GM11168 (cell line): ENCODE results near the gene ADAMTS2.

Experiments used
- in situ Hi-C: fragments of 300-500 bp; cut with MboI; formaldehyde crosslinking; loops from one replicate; pipeline ENCODE4 v1.12.0; 2022; ENCODE audit warnings: low sequenced_read_pairs; ENCODE audit not compliant: unreplicated experiment

Gene ADAMTS2

DNA sequence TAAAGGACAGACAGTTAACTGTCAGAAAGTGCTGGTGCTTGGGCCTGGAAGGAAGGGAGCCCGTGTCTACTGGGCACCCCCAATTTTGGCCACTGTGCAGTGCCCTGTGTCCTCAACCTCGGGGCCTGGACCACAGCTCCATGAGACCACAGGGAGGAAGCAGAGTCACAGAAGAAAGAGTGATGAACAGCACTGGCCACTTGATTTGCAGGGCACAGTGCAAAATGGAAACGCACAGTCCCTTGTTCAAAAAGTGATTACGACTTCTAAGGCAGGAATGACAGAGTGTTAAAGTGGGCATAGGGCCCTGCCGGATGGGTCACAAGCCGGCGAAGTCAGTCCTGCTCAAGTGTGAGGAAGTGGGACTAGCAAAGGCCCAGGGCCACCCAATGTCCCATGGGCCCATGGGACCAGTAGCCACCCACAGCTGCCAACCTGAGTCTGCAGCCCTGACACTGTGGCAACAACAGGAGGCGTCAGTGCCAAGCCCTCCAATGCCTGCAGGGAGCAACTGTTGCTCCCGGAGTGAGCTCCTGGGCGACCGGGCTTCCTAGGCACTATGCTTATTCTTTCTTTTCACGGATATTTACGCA, 85.4 kb downstream of the ADAMTS2 start:
- in situ Hi-C loops: no loop called here

GRCh38 chr5:179258922-179259730, 86.1 kb downstream of the ADAMTS2 start:
- in situ Hi-C loops: no loop called here

- in situ Hi-C loops: no loop called here
Measured at GRCh38 chr5:179258001-179258921, 87.0 kb downstream of the ADAMTS2 start.

DNA sequence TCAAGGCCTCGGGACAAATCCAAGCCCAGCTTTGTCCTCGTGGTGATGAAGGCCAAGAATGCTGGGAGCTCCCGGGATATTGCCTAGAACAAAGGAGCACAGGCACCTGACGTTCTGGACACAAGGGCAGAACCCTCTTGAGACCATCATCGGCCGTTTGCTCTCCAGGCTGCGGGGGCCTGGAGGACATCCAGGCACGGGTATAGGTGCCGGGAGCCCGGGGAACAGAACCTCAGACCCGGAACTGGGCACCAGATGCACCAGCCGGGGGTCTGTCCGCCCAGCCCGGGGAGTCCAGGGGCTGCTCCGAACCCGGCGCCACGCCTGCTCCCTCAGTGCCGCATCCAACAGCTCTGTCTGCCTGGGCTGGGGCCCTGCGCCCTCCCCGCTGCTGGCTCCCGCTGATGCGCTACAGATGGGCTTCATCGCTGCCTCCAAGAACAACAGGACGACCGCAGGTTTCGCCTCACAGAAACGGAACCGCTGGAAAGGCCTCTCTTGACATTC, 88.0 kb downstream of the ADAMTS2 start:
- in situ Hi-C loops: no loop called here

DNA sequence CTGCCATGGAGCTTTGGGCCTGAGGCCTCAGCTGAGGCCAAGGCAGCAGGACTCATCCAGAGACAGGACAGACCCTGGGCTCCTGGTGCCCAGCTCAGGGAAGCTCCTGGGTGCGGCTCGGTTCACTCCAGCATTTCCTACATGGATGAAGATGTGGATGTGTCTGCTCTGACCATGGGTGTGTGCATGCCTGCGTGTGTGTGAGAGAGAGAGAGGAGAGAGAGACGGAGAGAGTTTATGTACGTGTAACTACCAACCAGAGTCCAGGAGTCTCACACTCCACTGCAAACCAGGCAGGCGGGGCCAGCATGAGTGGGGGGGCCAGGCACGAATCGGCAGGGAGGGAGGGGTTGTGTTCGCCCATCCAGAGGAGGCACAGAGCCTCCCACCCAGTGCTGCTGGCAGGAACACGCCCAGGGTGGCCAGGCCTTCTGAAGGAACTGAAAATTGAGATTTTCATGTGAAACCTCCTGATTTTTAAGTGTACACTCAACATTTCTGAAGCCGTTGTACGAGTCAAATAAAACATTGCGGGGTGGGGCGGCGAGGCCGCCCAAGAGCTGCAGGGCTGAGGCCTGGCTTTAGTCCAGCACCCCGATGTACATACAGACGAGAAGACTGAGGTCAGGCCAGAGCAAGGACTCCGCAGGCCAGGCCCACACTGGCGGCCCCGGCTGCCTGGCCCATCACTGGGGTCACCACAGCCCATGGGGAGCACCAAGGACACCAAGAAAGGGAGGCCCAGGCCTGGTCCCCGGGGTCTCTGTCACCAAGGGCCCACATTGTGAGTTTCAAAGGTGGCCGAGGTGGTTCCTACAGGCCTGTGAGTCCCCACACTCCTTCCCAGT, 88.7 kb downstream of the ADAMTS2 start:
- in situ Hi-C loops: no loop called here

DNA sequence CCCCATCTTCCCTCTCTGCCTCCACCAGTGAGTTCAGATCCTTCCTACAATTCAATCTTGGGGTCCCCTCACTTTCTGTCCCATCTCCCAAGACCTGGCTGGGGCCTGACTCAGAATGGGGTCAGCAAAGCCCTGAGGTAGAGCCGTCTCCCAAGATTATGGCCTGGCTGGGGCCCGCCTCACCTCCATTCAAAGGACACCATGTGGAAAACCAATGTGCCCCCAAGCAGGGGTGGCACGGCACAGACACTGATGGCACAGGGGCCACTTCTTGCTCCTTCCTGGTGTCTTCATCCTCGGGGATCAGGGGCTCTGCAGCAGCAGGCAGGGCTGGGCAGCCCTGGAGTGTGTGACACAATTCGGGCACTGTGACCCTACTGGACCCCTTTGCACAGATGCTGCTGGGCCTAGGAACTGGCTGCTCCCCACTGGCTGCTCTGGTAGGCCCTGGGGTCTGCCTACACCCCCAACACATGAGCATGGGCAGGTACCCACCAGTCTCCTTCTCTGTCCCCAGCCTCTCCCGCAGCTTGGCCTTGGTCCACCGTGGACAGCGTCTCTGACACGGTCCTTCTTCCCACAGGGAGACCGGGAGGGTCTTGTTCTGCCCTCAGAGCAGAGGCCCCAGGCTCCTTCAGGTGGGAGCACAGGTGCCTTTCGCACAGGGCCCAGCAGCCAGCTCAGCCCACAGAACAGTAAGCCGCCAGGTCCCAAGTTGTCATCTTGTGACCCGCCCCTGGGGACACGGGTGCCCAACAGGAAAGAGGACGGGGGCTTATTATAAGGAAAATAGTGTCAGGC, 89.5 kb downstream of the ADAMTS2 start:
- in situ Hi-C loops: no loop called here

DNA sequence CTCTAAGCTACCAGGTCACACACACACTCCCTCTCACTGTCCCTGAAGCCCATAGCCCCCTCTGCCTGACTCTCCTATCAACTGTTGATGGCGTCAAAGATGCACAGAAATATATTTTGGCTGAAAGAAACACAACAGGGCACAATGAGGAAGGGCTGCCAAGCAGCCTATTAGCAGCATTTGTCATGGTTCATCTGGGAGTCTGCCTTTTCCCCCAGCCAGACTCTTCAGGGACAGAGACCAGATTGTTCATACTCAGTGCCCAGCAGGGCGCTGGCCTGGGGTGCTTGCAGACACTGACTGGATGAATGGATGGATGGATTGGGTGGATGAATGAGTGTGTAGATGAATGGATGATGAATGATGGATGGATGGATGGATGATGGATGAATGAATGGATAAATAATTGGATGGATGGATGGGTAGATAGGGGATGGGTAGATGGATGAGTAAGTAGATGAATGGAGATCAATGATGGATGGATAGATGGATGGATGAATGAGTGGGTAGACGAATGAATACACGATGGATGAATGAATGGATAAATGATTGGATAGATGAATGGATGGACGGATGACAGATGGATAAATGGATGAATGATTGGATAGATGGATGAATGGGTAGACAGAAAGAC, 90.5 kb downstream of the ADAMTS2 start:
- in situ Hi-C loops: no loop called here

- in situ Hi-C loops: no loop called here
Measured at GRCh38 chr5:179253730-179254129, 91.5 kb downstream of the ADAMTS2 start.

DNA sequence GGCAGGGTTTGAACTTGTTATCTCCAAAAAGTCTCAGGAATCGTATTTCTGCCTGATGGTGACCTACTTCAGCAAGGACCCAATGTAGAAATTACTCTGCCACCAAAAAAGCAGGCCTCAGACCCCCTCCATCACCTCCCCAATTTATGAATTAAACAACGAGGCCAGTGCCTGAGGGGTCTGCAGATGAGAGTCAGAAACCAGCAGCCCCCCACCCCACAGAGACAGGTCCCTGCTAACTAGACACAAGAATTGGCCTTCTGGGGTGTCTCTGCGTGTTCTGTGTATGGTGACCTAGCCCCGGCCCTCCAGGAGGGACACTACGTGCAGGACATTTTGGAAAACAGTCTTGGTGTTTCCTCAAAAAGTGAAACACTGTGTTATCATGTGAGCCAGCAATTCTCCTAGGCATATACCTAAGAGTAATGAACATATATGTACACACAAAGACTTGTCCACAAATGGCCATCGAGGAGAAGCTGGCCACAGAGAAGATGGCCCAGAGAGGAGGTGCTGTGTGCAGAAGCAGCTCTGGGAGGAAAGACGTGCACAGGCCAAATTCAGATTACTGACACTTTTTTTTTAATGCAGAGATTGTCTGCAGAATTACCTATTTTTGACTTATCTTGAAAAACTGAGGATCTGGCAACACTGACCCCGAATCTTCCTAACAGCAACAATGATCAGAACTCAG, 93.8 kb downstream of the ADAMTS2 start:
- in situ Hi-C loops: no loop called here

DNA sequence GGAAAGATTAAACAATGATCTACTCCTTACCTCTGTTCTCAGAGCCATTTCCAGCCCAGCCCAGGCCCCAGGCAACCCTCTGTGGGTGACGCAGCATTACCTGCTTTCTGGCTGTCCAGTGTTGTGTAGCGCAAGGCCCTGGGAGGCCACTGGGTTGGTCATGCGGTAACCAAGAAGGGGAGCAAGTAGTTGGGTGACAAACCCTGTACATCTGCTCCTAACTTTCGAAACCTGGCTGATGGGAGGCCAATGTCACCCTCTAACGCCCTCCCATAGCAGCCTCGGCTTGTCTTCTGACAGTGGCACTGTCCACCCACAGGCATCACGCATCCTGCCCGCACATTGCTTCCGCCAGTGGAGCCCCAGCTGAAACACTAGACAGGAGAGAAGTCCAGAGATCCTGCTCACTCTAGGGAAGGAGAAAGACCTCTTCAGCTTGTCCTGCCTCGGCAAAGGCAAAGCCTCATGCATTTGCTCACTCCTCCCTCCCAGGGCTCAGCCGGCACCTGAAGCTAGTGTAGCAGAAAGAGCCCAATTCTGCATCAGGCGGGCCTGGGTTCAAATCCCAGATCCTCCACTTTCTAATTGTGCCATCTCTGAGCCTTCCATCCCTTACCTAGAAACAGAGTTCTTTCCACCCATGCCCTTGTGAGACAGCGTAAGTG, 94.6 kb downstream of the ADAMTS2 start:
- in situ Hi-C loops: no loop called here

DNA sequence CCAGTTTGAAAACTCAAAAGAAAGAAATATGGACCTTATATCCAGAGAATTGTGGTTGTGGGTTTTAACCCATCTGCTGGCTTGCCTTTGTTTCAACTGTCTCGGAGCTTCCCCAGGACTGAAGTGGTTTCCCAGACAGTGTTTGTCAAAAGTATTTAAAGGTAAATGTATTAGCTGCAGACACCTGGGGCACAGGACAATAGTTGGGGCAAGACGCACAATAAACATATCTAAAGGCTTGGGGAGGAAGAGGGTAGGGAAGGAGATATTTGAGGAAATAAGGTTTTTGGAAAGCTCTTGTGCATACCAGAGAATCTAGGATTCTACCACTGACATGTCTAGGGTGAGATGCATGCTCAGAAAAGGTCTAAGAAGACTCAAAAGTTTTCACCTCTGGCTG, 99.0 kb downstream of the ADAMTS2 start:
- in situ Hi-C loops: no loop called here

- in situ Hi-C loops: no loop called here
Measured at GRCh38 chr5:179245031-179245430, 100.2 kb downstream of the ADAMTS2 start.

GRCh38 chr5:179244044-179244443, 101.2 kb downstream of the ADAMTS2 start:
- in situ Hi-C loops: no loop called here

DNA sequence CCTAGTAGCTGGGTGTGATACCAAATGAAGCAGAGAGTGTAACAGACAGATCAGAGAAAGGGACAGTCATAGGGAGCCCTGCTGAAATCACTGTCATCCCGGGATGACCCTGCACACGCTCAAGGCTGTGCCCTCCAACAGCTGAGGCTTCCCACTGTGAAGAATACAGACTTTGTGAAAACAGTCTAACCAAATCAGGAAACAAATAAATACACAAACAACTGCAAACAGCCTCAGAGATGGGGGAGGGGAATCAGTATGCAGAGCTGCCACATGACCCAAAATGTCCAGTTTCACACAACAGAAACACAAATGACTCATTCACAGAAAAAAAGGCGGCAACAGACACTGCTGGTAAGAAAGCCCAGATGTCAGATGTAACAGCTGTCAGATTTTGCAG, 101.9 kb downstream of the ADAMTS2 start:
- in situ Hi-C loops: no loop called here

GRCh38 chr5:179242676-179243075, 102.6 kb downstream of the ADAMTS2 start:
- in situ Hi-C loops: no loop called here

- in situ Hi-C loops: no loop called here
Measured at GRCh38 chr5:179241764-179242370, 103.4 kb downstream of the ADAMTS2 start.

DNA sequence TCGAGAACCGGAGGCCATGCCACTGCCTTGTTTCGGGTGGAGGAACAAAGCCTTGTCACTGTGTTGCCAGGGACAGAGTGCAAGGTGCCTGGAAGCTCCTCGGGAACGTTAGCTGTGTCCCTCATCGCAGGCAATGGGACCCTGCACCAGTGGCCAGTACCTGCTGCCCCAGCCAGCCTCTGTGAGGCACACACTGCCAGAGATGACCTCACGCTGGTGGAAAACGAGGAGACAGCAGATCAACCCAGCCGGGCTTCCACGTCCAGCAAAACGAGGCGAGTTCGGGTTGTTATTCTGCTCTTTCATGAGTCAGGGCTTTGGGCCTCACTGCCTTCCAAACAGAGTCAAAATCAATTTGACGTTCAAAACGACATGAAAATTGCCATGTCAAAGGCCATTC, 104.1 kb downstream of the ADAMTS2 start:
- in situ Hi-C loops: no loop called here
